ENCODE data around the gene PRR7. TPM values are rescaled to one million over a fixed set of nuclear protein-coding genes. Genes with fewer than 3 reads are reported as not detected.

PRR7 gene
- polyA plus RNA-seq, 1 donor from 2014 or later: 46.6 TPM

- peaks cover 63% of the 10 kb centered on the region for H3K79me2 ChIP-seq (replicated peaks; ENCODE audit: insufficient read depth, low read length)
- no peak for TF ChIP-seq POLR2AphosphoS5 (IDR thresholded peaks at IDR 0.05)
Measured at GRCh38 chr5:177470759-177471536, 24.3 kb downstream of the PRR7 start.

GRCh38 chr5:177471610-177472356 lies 25.2 kb downstream of the PRR7 start:
- Histone ChIP-seq H3F3A (ENCODE audit: insufficient read depth, low read length, poor library complexity, severe bottlenecking) (peaks cover 4% of the 10 kb centered on the region), H2AFZ (ENCODE audit: low read depth, low read length) (no peak overlapping the region), H3K9ac (ENCODE audit: low read length) (peak overlapping the region; percentile 98), H3K4me3 (ENCODE audit: low read length) (peak overlapping the region; percentile 98), H4K20me1 (ENCODE audit: insufficient read depth) (peaks cover 35% of the 10 kb centered on the region), H3K9me3 (ENCODE audit: low read length) (no peaks in the 10 kb centered on the region), H3K27me3 (ENCODE audit: insufficient read depth, low read depth, low read length) (no peaks in the 10 kb centered on the region), H3K9me2 (ENCODE audit: insufficient read depth, low read length) (no peaks in the 10 kb centered on the region), H3K4me2 (ENCODE audit: low read length) (peak overlapping the region; percentile 93), H3K79me2 (replicated peaks; ENCODE audit: insufficient read depth, low read length) (peaks cover 55% of the 10 kb centered on the region), H3K27ac (ENCODE audit: low read length) (peak overlapping the region; percentile 92), H3K36me3 (ENCODE audit: insufficient read depth, low read length) (no peaks in the 10 kb centered on the region)
- TF ChIP-seq MXI1 (conservative IDR thresholded peaks at IDR 0.05; ENCODE audit: poor library complexity, severe bottlenecking): no peak
- TF ChIP-seq REST (IDR thresholded peaks at IDR 0.05; ENCODE audit: borderline replicate concordance): no peak
- TF ChIP-seq, protein P1, sequence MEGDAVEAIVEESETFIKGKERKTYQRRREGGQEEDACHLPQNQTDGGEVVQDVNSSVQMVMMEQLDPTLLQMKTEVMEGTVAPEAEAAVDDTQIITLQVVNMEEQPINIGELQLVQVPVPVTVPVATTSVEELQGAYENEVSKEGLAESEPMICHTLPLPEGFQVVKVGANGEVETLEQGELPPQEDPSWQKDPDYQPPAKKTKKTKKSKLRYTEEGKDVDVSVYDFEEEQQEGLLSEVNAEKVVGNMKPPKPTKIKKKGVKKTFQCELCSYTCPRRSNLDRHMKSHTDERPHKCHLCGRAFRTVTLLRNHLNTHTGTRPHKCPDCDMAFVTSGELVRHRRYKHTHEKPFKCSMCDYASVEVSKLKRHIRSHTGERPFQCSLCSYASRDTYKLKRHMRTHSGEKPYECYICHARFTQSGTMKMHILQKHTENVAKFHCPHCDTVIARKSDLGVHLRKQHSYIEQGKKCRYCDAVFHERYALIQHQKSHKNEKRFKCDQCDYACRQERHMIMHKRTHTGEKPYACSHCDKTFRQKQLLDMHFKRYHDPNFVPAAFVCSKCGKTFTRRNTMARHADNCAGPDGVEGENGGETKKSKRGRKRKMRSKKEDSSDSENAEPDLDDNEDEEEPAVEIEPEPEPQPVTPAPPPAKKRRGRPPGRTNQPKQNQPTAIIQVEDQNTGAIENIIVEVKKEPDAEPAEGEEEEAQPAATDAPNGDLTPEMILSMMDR (IDR thresholded peaks at IDR 0.05; ENCODE audit: poor library complexity, severe bottlenecking): no peak
- no peak for TF ChIP-seq TAF1 (IDR thresholded peaks at IDR 0.05; ENCODE audit: low read depth)
- TF ChIP-seq EP300 (conservative IDR thresholded peaks at IDR 0.05; ENCODE audit: poor library complexity, severe bottlenecking): no peak
- TF ChIP-seq SMC3 (conservative IDR thresholded peaks at IDR 0.05; ENCODE audit: poor library complexity): no peak
- TF ChIP-seq POLR2AphosphoS5 (IDR thresholded peaks at IDR 0.05): no peak
- no peak for TF ChIP-seq RAD21 (conservative IDR thresholded peaks at IDR 0.05)
- TF ChIP-seq EZH2 (IDR thresholded peaks at IDR 0.05; ENCODE audit: borderline replicate concordance, insufficient read depth, low read length, poor library complexity, severe bottlenecking): no peak

More at GRCh38 chr5:177470759-177471536, 24.3 kb downstream of the PRR7 start:
- Histone ChIP-seq H3K27me3 (ENCODE audit: insufficient read depth, low read depth, low read length) (no peaks in the 10 kb centered on the region), H3K4me3 (ENCODE audit: low read length) (peak overlapping the region; percentile 98), H3K36me3 (ENCODE audit: insufficient read depth, low read length) (peaks cover 7% of the 10 kb centered on the region), H3K4me2 (ENCODE audit: low read length) (peak overlapping the region; percentile 93), H3K9ac (ENCODE audit: low read length) (peak overlapping the region; percentile 98), H3K9me3 (ENCODE audit: low read length) (no peaks in the 10 kb centered on the region), H3F3A (ENCODE audit: insufficient read depth, low read length, poor library complexity, severe bottlenecking) (peaks cover 4% of the 10 kb centered on the region), H3K27ac (ENCODE audit: low read length) (peak overlapping the region; percentile 92), H3K9me2 (ENCODE audit: insufficient read depth, low read length) (no peaks in the 10 kb centered on the region), H4K20me1 (ENCODE audit: insufficient read depth) (peaks cover 35% of the 10 kb centered on the region), H2AFZ (ENCODE audit: low read depth, low read length) (no peak overlapping the region)
